Osteocyte (in vitro differentiated cells): Measurements from ENCODE around the gene RFXANK. TPM values are rescaled to one million over a fixed set of nuclear protein-coding genes. Genes with fewer than 3 reads are reported as not detected.

ENCODE experiments used
- DNase-seq: peaks from one replicate; pipeline ENCODE4 v3.0.0; 2021; ENCODE audit warnings: mixed read lengths; ENCODE audit not compliant: unreplicated experiment; ENCODE audit errors: extremely low spot score
- H3K27ac Mint-ChIP-seq: one replicate; pipeline ENCODE4 v1.8.0; 2021; ENCODE audit warnings: mild to moderate bottlenecking, mixed read lengths; ENCODE audit not compliant: unreplicated experiment
- H3K27me3 Mint-ChIP-seq: one replicate; pipeline ENCODE4 v1.8.0; 2021; ENCODE audit warnings: mixed read lengths; ENCODE audit not compliant: unreplicated experiment
- H3K36me3 Mint-ChIP-seq: one replicate; pipeline ENCODE4 v1.8.0; 2021; ENCODE audit warnings: mixed read lengths; ENCODE audit not compliant: unreplicated experiment
- H3K4me1 Mint-ChIP-seq: one replicate; pipeline ENCODE4 v1.8.0; 2021; ENCODE audit warnings: mixed read lengths; ENCODE audit not compliant: unreplicated experiment
- H3K4me3 Mint-ChIP-seq: one replicate; pipeline ENCODE4 v1.8.0; 2021; ENCODE audit warnings: mild to moderate bottlenecking, moderate library complexity, mixed read lengths; ENCODE audit not compliant: unreplicated experiment
- H3K9me3 Mint-ChIP-seq: one replicate; pipeline ENCODE4 v1.8.0; 2021; ENCODE audit warnings: mixed read lengths; ENCODE audit not compliant: unreplicated experiment
- CTCF ChIP-seq: fragments of 200-600 bp; sonication (generic); IDR thresholded peaks from 2 replicates; pipeline ENCODE4 v1.5.0; 2021; ENCODE audit warnings: antibody characterized with exemption, mild to moderate bottlenecking, moderate library complexity
- total RNA-seq: library from RNA; stranded (reverse); gene quantifications from 2 replicates; pipeline ENCODE4 v1.2.1, GENCODE V29; 2021

The RFXANK gene
- total RNA-seq, 1 donor from 2014 or later: 75.3 TPM

- no peaks in the 10 kb centered on the region for H3K36me3 Mint-ChIP-seq
- H3K4me3 Mint-ChIP-seq: no peak overlapping the region
- no peaks in the 10 kb centered on the region for H3K9me3 Mint-ChIP-seq
- no peaks in the 10 kb centered on the region for H3K4me1 Mint-ChIP-seq
- no peak for DNase-seq
- TF ChIP-seq CTCF: no peak
- peaks cover 33% of the 10 kb centered on the region for H3K27me3 Mint-ChIP-seq
- H3K27ac Mint-ChIP-seq: no peak overlapping the region
These were observed 17.3 kb downstream of the RFXANK start for GRCh38 chr19:19209372-19209771.

- peak; percentile 80 for DNase-seq
- no peaks in the 10 kb centered on the region for H3K4me1 Mint-ChIP-seq
- no peak within 1 kb of the TSS for H3K4me3 Mint-ChIP-seq
- no peak for TF ChIP-seq CTCF
- H3K27ac Mint-ChIP-seq: no peak within 1 kb of the TSS
- H3K36me3 Mint-ChIP-seq: no peaks in the 10 kb centered on the region
- peaks cover 34% of the 10 kb centered on the region for H3K27me3 Mint-ChIP-seq
- no peaks in the 10 kb centered on the region for H3K9me3 Mint-ChIP-seq
These were observed 19.7 kb downstream of the RFXANK start, which contains the start of gene NCAN for GRCh38 chr19:19211499-19212420. NCAN (plus strand) TSS chr19:19211958; CDS start chr19:19216954, 4,996 bp downstream.

- Mint-ChIP-seq H3K4me3 (no peak overlapping the region), H3K4me1 (no peaks in the 10 kb centered on the region), H3K36me3 (no peaks in the 10 kb centered on the region), H3K9me3 (no peaks in the 10 kb centered on the region), H3K27ac (no peak overlapping the region), H3K27me3 (peaks cover 37% of the 10 kb centered on the region)
- TF ChIP-seq CTCF: no peak
- DNase-seq: no peak
These were observed 20.9 kb downstream of the RFXANK start for GRCh38 chr19:19212916-19213315.

GRCh38 chr19:19213426-19214158 lies 21.5 kb downstream of the RFXANK start:
- Mint-ChIP-seq H3K27ac (no peak overlapping the region), H3K9me3 (no peaks in the 10 kb centered on the region), H3K4me1 (no peaks in the 10 kb centered on the region), H3K4me3 (no peak overlapping the region), H3K27me3 (peaks cover 37% of the 10 kb centered on the region), H3K36me3 (no peaks in the 10 kb centered on the region)
- TF ChIP-seq CTCF: no peak
- peak; percentile 77 for DNase-seq

- H3K9me3 Mint-ChIP-seq: no peaks in the 10 kb centered on the region
These were observed 22.1 kb downstream of the RFXANK start for GRCh38 chr19:19214159-19214490.

More at GRCh38 chr19:19214159-19214490, 22.1 kb downstream of the RFXANK start:
- no peak for TF ChIP-seq CTCF
- Mint-ChIP-seq H3K27ac (no peak overlapping the region), H3K4me1 (no peaks in the 10 kb centered on the region), H3K4me3 (no peak overlapping the region), H3K27me3 (peaks cover 37% of the 10 kb centered on the region), H3K36me3 (no peaks in the 10 kb centered on the region)
- no peak for DNase-seq
